RWPE1 (cell line): ENCODE data around the gene GTF2E1.
"Not testable (repeated sequence)": the region's sequence is repeated elsewhere in the genome, so short reads cannot be mapped to it uniquely, and the experiment has no call there.

Source experiments
- CTCF ChIA-PET: fragments of 350-600 bp; sonication (Branson Sonifier 250); formaldehyde crosslinking; extraction: SDS; loops from one replicate; lab custom pipeline; 2021; lab: Yijun Ruan, JAX
- POLR2A ChIA-PET: fragments of 400-600 bp; formaldehyde crosslinking; extraction: SDS; loops from one replicate; lab custom pipeline; 2020; ENCODE audit warnings: antibody characterized with exemption; ENCODE audit not compliant: low non-redundant PET; lab: Yijun Ruan, JAX
- DNase-seq: peaks from one replicate; pipeline ENCODE4 v3.0.0; 2012; ENCODE audit warnings: low spot score
- H3K27ac ChIP-seq: fragments of 450-650 bp; 2 replicates; pipeline ENCODE4 v1.5.1; 2017
- TF ChIP-seq, protein P1 (sequence below): fragments of 450-650 bp; conservative IDR thresholded peaks from 2 replicates; pipeline ENCODE4 v1.5.1; 2017; ENCODE audit warnings: low read depth, mild to moderate bottlenecking

The GTF2E1 gene

GRCh38 chr3:120710369-120710768 lies 32.2 kb upstream of the GTF2E1 start:
- ChIA-PET POLR2A (no interaction called here), CTCF (interaction anchor here (0.6 kb wide), 1 partner anchor 10 kb away, joined by 3 read pairs; no protein-coding TSS in a partner anchor)
- no peak overlapping the region for H3K27ac ChIP-seq
- TF ChIP-seq, protein P1, sequence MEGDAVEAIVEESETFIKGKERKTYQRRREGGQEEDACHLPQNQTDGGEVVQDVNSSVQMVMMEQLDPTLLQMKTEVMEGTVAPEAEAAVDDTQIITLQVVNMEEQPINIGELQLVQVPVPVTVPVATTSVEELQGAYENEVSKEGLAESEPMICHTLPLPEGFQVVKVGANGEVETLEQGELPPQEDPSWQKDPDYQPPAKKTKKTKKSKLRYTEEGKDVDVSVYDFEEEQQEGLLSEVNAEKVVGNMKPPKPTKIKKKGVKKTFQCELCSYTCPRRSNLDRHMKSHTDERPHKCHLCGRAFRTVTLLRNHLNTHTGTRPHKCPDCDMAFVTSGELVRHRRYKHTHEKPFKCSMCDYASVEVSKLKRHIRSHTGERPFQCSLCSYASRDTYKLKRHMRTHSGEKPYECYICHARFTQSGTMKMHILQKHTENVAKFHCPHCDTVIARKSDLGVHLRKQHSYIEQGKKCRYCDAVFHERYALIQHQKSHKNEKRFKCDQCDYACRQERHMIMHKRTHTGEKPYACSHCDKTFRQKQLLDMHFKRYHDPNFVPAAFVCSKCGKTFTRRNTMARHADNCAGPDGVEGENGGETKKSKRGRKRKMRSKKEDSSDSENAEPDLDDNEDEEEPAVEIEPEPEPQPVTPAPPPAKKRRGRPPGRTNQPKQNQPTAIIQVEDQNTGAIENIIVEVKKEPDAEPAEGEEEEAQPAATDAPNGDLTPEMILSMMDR: no peak
- DNase-seq: no peak

- ChIA-PET POLR2A (no interaction called here), CTCF (interaction anchor here (0.7 kb wide), 1 partner anchor 46 kb away, joined by 3 read pairs; no protein-coding TSS in a partner anchor)
- no peak for DNase-seq
- H3K27ac ChIP-seq: no peak overlapping the region
- TF ChIP-seq, protein P1: no peak
These were observed 29.3 kb upstream of the GTF2E1 start for GRCh38 chr3:120713262-120713661.

GRCh38 chr3:120719167-120719834 lies 23.2 kb upstream of the GTF2E1 start:
- POLR2A ChIA-PET, DNase-seq, H3K27ac ChIP-seq, CTCF ChIA-PET: not testable (repeated sequence)

- TF ChIP-seq, protein P1: no peak
- ChIA-PET POLR2A (no interaction called here), CTCF (no interaction called here)
- no peak overlapping the region for H3K27ac ChIP-seq
- DNase-seq: no peak
These were observed 15.8 kb upstream of the GTF2E1 start for GRCh38 chr3:120726791-120727190.

GRCh38 chr3:120730576-120731542 lies 11.7 kb upstream of the GTF2E1 start:
- TF ChIP-seq, protein P1: no peak
- no peak overlapping the region for H3K27ac ChIP-seq
- POLR2A ChIA-PET: no interaction called here
- CTCF ChIA-PET: no interaction called here
- no peak for DNase-seq

GRCh38 chr3:120738006-120738405 lies 4.5 kb upstream of the GTF2E1 start:
- H3K27ac ChIP-seq, CTCF ChIA-PET, POLR2A ChIA-PET, DNase-seq: not testable (repeated sequence)

GRCh38 chr3:120741320-120741719 lies 1.2 kb upstream of the GTF2E1 start:
- no peak for DNase-seq
- POLR2A ChIA-PET: no interaction called here
- TF ChIP-seq, protein P1: no peak
- CTCF ChIA-PET: interaction anchor here (0.6 to 0.7 kb wide), 2 partner anchors 13 to 115 kb away, joined by 3 read pairs; no protein-coding TSS in a partner anchor
- no peak overlapping the region for H3K27ac ChIP-seq
